Psoas muscle (tissue), 8 donors: ENCODE results near the gene LMOD1. TPM values are rescaled to one million over a fixed set of nuclear protein-coding genes. Genes with fewer than 3 reads are reported as not detected.

Source experiments
- ATAC-seq, 4 donors: fragments of 200-7000 bp; cut with Tn5 transposase; one replicate each; pipeline ENCODE4 v1.9.1; 2020; ENCODE audit warnings: moderate library complexity in 3 of 4, mild to moderate bottlenecking in 2 of 4
- DNase-seq, 2 donors: peaks; one replicate each; pipeline ENCODE4 v3.0.0-alpha.2; 2020
- H3K27ac ChIP-seq: fragments of 200-600 bp; one replicate; pipeline ENCODE4 v1.8.0; 2022
- H3K27me3 ChIP-seq, 3 donors: fragments of 200-600 bp in 1 of 3; one replicate each; pipeline versions ENCODE4 v1.6.1 to v1.8.0; 2013 to 2022; ENCODE audit warnings: low read length in 2 of 3, mild to moderate bottlenecking in 2 of 3, moderate library complexity in 1 of 3; ENCODE audit not compliant: insufficient read depth in 3 of 3
- H3K36me3 ChIP-seq, 2 donors: fragments of 200-600 bp in 1 of 2; one replicate each; pipeline versions ENCODE4 v1.6.1 to v1.8.0; 2013 to 2022; ENCODE audit warnings: low read depth in 1 of 2, mild to moderate bottlenecking in 1 of 2, moderate library complexity in 1 of 2; ENCODE audit not compliant: insufficient read depth in 1 of 2
- H3K4me1 ChIP-seq: fragments of 200-600 bp; one replicate; pipeline ENCODE4 v1.8.0; 2022
- H3K4me3 ChIP-seq: fragments of 200-600 bp; one replicate; pipeline ENCODE4 v1.8.0; 2022; ENCODE audit warnings: mild to moderate bottlenecking
- H3K9me3 ChIP-seq: fragments of 200-600 bp; one replicate; pipeline ENCODE4 v1.8.0; 2022
- WGBS, 3 donors: extraction: QIAGEN DNeasy Blood & Tissue Kit; methylation state at CpG; one replicate each; pipeline versions ENCODE4 v1.1.6 to v1.1.7; 2013; 5-methylcytosine and 5-hydroxymethylcytosine counted together
- intact Hi-C, 2 donors: fragments of 100-400 bp; cut with DNase I; formaldehyde crosslinking; loops; one replicate each; pipeline versions ENCODE4 v1.11.0 to v1.14.2; 2022
- polyA plus RNA-seq, 3 donors: library from polyadenylated mRNA; stranded (reverse); fragments of 200-250 nt; gene quantifications; one replicate each; pipeline ENCODE4 v1.2.3, GENCODE V29; 2013
- total RNA-seq, 4 donors: library from RNA; stranded (reverse); fragmentation: NEBNext Ultra II Directional in 2 of 4; extraction: Animal tissue kit (Norgen Biotek cat#: 25700) in 2 of 4; gene quantifications; one replicate each; pipeline versions ENCODE4 v1.2.1 to v1.2.4, GENCODE V29; 2021 to 2023
- TF ChIP-seq, protein P1 (sequence below): fragments of 200-600 bp; IDR thresholded peaks from one replicate; pipeline ENCODE4 v1.8.0; 2022; ENCODE audit warnings: antibody characterized with exemption
- donor health status: healthy with polysubstance abuse.
- donor health status: DM: no; HTN: no; CAD: no; lungs with moderate emphysema.
- donor health status: Bipolar disorder and iron deficiency.
- donor health status: healthy.
- donor health status: DM: yes; HTN: yes; CAD: no.
- donor health status: DM: no; HTN: no; CAD: no.
- donor health status: DM: no; HTN: no; CAD: no.
- donor health status: DM: yes; HTN: yes; CAD: no.

The LMOD1 gene
- total and polyA plus RNA-seq, 7 donors = 4.9 to 45.4 (median 15.5) TPM

DNA sequence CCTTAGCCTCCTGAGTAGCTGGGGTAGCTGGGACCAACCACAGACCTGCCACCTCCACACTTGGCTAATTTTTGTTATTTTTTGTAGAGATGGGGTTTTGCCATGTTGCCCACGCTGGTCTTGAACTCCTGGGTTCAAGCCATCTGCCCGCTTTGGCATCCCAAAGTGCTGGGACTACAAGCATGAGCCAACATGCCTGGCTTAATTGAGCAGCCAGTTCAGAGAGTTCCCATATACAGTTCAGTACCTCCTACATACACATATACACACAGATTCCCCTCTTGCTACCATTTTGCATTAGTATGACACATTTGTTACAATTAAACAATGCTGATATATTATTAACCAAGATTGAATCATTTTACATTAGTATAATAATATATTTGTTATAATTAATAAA lies 39.0 kb upstream of the LMOD1 start:
- ATAC-seq (no peak), DNase-seq (no peak)
- H3K4me1 ChIP-seq = peaks cover 34% of the 10 kb centered on the region
- WGBS, 3 donors = 65 to 92% (median 77%) methylated on average over 2 of the region's 2 CpGs
- no peak overlapping the region for H3K4me3 ChIP-seq
- intact Hi-C loops = no loop called here
- no peak overlapping the region for H3K27ac ChIP-seq
- H3K36me3 ChIP-seq = peaks cover 0 to 18% of the 10 kb centered on the region in 2 donors
- H3K9me3 ChIP-seq = no peaks in the 10 kb centered on the region
- TF ChIP-seq, protein P1, sequence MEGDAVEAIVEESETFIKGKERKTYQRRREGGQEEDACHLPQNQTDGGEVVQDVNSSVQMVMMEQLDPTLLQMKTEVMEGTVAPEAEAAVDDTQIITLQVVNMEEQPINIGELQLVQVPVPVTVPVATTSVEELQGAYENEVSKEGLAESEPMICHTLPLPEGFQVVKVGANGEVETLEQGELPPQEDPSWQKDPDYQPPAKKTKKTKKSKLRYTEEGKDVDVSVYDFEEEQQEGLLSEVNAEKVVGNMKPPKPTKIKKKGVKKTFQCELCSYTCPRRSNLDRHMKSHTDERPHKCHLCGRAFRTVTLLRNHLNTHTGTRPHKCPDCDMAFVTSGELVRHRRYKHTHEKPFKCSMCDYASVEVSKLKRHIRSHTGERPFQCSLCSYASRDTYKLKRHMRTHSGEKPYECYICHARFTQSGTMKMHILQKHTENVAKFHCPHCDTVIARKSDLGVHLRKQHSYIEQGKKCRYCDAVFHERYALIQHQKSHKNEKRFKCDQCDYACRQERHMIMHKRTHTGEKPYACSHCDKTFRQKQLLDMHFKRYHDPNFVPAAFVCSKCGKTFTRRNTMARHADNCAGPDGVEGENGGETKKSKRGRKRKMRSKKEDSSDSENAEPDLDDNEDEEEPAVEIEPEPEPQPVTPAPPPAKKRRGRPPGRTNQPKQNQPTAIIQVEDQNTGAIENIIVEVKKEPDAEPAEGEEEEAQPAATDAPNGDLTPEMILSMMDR = no peak
- no peaks in the 10 kb centered on the region for H3K27me3 ChIP-seq

GRCh38 chr1:201984446-201984845 lies 38.1 kb upstream of the LMOD1 start:
- no peaks in the 10 kb centered on the region for H3K9me3 ChIP-seq
- intact Hi-C loops = no loop called here
- DNase-seq (no peak), ATAC-seq (no peak)
- no peaks in the 10 kb centered on the region for H3K27me3 ChIP-seq
- peaks cover 34% of the 10 kb centered on the region for H3K4me1 ChIP-seq
- TF ChIP-seq, protein P1 = no peak
- peaks cover 0 to 8% of the 10 kb centered on the region in 2 donors for H3K36me3 ChIP-seq
- WGBS, 3 donors = 95 to 100% (median 100%) methylated on average over 3 of the region's 3 CpGs
- no peak overlapping the region for H3K4me3 ChIP-seq
- H3K27ac ChIP-seq = no peak overlapping the region

DNA sequence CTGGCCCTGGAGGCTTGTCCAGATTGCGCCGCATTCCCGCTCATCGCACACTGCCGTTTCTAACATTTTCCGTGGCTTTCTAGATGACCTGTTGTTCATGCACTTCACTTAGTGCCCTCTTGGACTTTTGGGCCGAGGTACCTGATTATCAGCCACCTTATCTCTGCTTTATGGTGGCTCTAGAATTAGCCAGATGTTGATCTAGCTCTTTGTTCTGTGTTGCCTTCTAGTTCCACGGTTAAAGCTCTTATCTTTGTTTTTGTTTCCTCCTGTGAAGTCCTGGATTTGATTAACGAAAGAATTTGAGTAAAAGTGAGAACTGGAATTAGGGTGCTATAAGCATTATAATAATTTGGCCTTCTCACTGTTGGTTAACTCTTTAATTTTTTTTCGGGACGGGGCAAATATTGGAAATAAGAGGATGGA lies 37.0 kb upstream of the LMOD1 start:
- ATAC-seq = no peak
- H3K4me3 ChIP-seq = peak overlapping the region; percentile 84
- no peak for DNase-seq
- no peaks in the 10 kb centered on the region for H3K9me3 ChIP-seq
- intact Hi-C loops = no loop called here
- peak overlapping the region; percentile 88 for H3K27ac ChIP-seq
- no peaks in the 10 kb centered on the region for H3K36me3 ChIP-seq
- H3K4me1 ChIP-seq = peaks cover 34% of the 10 kb centered on the region
- no peaks in the 10 kb centered on the region for H3K27me3 ChIP-seq
- 8 to 13% (median 10%) methylated on average over 11 of the region's 11 CpGs for WGBS, 3 donors
- TF ChIP-seq, protein P1 = no peak

GRCh38 chr1:201982623-201983379 lies 36.5 kb upstream of the LMOD1 start, which contains the start of gene RNPEP:
TSS of gene RNPEP (plus strand) at chr1:201982648. CDS start at chr1:201982667, 19 bp downstream.
- H3K4me1 ChIP-seq = peaks cover 28% of the 10 kb centered on the region
- H3K9me3 ChIP-seq = no peaks in the 10 kb centered on the region
- TF ChIP-seq, protein P1 = no peak
- no peaks in the 10 kb centered on the region for H3K36me3 ChIP-seq
- H3K27me3 ChIP-seq = no peaks in the 10 kb centered on the region
- peak within 1 kb of the TSS; percentile 84 for H3K4me3 ChIP-seq
- 0 to 1% (median 0%) methylated on average over 49 to 80 of the region's 80 CpGs for WGBS, 3 donors
- peak within 1 kb of the TSS; percentile 88 for H3K27ac ChIP-seq
- ATAC-seq (peak; percentile 71 to 89 (median 87)), DNase-seq (peak; percentile 80 to 86)
- intact Hi-C loops = no loop called here
